Stimulated activated CD8-positive, alpha-beta memory T cell treated with anti-CD3 and anti-CD28 coated beads, Interleukin-4, amount 100 ng/mL, for 24 hours (primary cell): Measurements from ENCODE around the gene VMAC.
"Not testable (repeated sequence)": the region's sequence is repeated elsewhere in the genome, so short reads cannot be mapped to it uniquely, and the experiment has no call there.

ENCODE experiments used
- DNase-seq: peaks from one replicate; pipeline ENCODE4 v3.0.0-alpha.2; 2020; ENCODE audit warnings: low read depth

The VMAC gene

GRCh38 chr19:5904352-5905113, at the start of gene VMAC:
Gene VMAC, plus strand, starts transcription at chr19:5904872. Its CDS starts 19 bp downstream, at chr19:5904891.
- DNase-seq = peak; percentile 100

- not testable (repeated sequence) for DNase-seq
Observed at GRCh38 chr19:5855151-5855550, 49.5 kb upstream of the VMAC start.

GRCh38 chr19:5857203-5858081, 47.2 kb upstream of the VMAC start:
- DNase-seq = no peak

GRCh38 chr19:5863030-5863665, 41.5 kb upstream of the VMAC start:
- DNase-seq = no peak

GRCh38 chr19:5864013-5864720, 40.5 kb upstream of the VMAC start:
- no peak for DNase-seq

- no peak for DNase-seq
Observed at GRCh38 chr19:5864725-5865486, 39.8 kb upstream of the VMAC start.

GRCh38 chr19:5865772-5866171, 38.9 kb upstream of the VMAC start:
- DNase-seq = no peak

GRCh38 chr19:5867201-5868136, 37.2 kb upstream of the VMAC start:
- DNase-seq = no peak

GRCh38 chr19:5870986-5871394, 33.7 kb upstream of the VMAC start:
- no peak for DNase-seq

GRCh38 chr19:5873617-5874199, 31.0 kb upstream of the VMAC start:
- no peak for DNase-seq

GRCh38 chr19:5874496-5874895, 30.2 kb upstream of the VMAC start:
- DNase-seq = not testable (repeated sequence)

GRCh38 chr19:5877427-5877826, 27.2 kb upstream of the VMAC start:
- DNase-seq = no peak

- no peak for DNase-seq
Observed at GRCh38 chr19:5877882-5878281, 26.8 kb upstream of the VMAC start.

GRCh38 chr19:5880196-5880595, 24.5 kb upstream of the VMAC start:
- DNase-seq = no peak

- DNase-seq = no peak
Observed at GRCh38 chr19:5880604-5881078, 24.0 kb upstream of the VMAC start.

GRCh38 chr19:5881543-5882299, 23.0 kb upstream of the VMAC start:
- DNase-seq = no peak

GRCh38 chr19:5882421-5882968, 22.2 kb upstream of the VMAC start:
- DNase-seq = no peak

GRCh38 chr19:5883157-5883873, 21.4 kb upstream of the VMAC start:
- DNase-seq = not testable (repeated sequence)
